Sciatic nerve (tissue), 2 donors: ENCODE results near the gene ZFP36. TPM values are rescaled to one million over a fixed set of nuclear protein-coding genes. Genes with fewer than 3 reads are reported as not detected.

Experiments
- ATAC-seq: fragments of 200-7000 bp; cut with Tn5 transposase; one replicate; pipeline ENCODE4 v1.9.1; 2020; ENCODE audit warnings: mild to moderate bottlenecking, moderate library complexity
- DNase-seq: peaks from one replicate; pipeline ENCODE4 v3.0.0-alpha.2; 2020; ENCODE audit warnings: low spot score
- intact Hi-C: fragments of 100-400 bp; cut with DNase I; formaldehyde crosslinking; loops from one replicate; pipeline ENCODE4 v1.14.2; 2022
- total RNA-seq: library from RNA; stranded (reverse); fragmentation: NEBNext Ultra II Directional; extraction: Animal tissue kit (Norgen Biotek cat#: 25700); gene quantifications from one replicate; pipeline ENCODE4 v1.2.1, GENCODE V29; 2021
- donor health status: DM: no; HTN: no; CAD: no.
- donor health status: DM: no; HTN: no; CAD: no.

The ZFP36 gene
- total RNA-seq, 1 donor from 2014 or later, result 342 TPM

DNA sequence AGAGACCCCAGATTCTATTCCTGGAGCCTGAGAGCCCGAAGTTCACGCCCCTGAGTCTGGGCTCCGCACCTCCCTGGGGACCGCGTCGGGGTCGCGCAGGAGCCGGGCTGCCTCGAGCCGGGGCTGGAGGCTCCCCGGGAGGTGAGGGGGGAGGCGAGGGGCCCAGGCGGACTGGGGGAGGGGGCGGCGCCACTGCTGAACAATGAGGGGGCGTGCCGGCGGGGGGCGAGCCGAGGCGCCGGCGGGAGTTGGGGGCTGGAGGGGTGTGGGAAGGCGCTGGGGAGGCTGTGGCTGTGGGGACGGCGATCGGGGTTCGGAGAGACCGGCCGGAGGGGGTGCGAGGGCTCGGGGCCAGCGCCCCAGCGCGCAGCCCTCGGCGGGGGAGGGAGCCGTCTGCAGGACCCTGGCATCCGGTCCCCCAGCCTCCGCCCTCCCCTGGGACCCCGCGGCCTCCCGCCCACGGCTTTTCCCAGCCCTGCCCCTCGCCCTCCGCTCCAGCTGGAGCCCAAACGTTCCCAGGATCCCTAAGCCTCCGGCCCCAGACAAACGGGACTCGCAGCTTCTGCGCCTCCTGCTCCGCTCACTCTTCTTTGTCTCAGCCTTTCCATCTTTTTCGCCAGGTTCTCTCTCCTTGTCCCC is 6.7 kb downstream of the ZFP36 start:
- intact Hi-C loops, result no loop called here
- DNase-seq (peak; percentile 89), ATAC-seq (no peak)

GRCh38 chr19:39413911-39414608 is 7.4 kb downstream of the ZFP36 start:
- DNase-seq (peak; percentile 73), ATAC-seq (no peak)
- intact Hi-C loops, result no loop called here

- intact Hi-C loops, result no loop called here
- ATAC-seq (no peak), DNase-seq (no peak)
Observed at GRCh38 chr19:39415111-39416046, 8.7 kb downstream of the ZFP36 start.

DNA sequence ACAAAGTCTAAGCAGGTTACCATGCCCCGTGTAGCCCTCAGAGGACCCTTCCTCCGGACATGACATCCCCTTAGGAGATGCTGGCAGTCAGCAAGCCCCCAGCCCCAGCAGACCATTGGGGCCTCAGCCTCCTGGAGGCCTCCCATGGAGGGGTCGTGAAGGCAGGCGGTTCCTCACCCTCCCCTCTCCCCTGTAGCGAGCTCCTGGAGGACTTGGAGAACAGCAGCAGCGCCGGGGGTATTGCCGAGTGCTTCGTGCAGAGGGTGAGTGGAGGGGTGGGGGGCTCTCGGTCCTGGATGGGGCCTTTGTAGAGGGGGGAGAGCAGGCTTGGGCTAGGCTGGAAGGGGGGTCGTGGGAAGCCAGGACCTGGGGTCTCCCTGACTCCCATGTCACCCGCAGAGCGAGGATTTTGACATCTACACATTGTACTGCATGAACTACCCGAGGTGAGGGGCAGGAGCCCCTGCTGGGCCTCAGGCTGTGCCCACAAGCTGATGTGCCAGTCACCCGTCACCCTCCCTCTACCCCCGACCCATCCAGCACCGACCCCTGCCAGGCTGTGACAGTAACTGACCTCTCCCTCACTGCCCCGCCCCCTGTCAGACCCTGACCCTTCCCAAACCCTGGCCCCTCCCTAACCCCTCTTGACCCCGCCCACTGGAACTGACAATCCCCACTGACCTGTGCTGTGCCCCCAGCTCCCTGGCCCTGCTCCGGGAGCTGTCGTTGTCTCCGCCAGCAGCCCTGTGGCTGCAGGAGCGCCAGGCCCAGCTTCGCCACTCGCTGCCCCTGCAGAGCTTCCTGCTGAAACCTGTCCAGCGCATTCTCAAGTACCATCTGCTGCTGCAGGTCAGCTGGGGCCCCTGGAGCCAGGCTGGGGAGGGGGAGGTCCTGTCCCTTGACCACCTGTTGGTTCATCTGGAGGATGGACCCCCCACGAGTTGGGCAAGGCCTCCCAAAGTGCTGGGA is 9.8 kb downstream of the ZFP36 start:
- DNase-seq (peak; percentile 73), ATAC-seq (no peak)
- intact Hi-C loops, result no loop called here

GRCh38 chr19:39417463-39418181 is 11.0 kb downstream of the ZFP36 start:
- ATAC-seq (no peak), DNase-seq (no peak)
- intact Hi-C loops, result no loop called here

- intact Hi-C loops, result no loop called here
Observed at GRCh38 chr19:39419003-39419402, 12.4 kb downstream of the ZFP36 start.

GRCh38 chr19:39420769-39421168 is 14.1 kb downstream of the ZFP36 start:
- DNase-seq (no peak), ATAC-seq (no peak)
- intact Hi-C loops, result no loop called here

More at GRCh38 chr19:39419003-39419402, 12.4 kb downstream of the ZFP36 start:
- DNase-seq (no peak), ATAC-seq (no peak)

DNA sequence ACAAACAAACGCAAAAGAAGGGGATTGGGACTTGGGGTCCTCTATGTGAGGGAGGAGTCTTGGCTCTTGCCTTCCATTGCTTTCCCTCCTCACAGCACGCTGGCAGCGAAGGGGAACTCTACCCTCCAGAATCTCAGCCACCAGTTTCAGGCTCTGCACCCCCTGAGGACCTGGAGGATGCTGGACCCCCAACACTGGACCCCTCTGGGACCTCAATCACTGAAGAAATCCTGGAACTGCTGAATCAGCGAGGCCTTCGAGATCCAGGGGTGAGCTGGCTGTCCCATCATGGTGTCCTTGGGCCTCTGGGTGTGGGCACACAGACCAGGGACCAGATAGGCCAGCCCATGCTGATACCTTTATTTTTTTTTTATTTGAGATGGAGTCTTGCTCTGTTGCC is 15.4 kb downstream of the ZFP36 start:
- DNase-seq (no peak), ATAC-seq (no peak)
- intact Hi-C loops, result no loop called here

GRCh38 chr19:39423258-39424086 is 16.8 kb downstream of the ZFP36 start:
- intact Hi-C loops, result no loop called here
- ATAC-seq (no peak), DNase-seq (no peak)

DNA sequence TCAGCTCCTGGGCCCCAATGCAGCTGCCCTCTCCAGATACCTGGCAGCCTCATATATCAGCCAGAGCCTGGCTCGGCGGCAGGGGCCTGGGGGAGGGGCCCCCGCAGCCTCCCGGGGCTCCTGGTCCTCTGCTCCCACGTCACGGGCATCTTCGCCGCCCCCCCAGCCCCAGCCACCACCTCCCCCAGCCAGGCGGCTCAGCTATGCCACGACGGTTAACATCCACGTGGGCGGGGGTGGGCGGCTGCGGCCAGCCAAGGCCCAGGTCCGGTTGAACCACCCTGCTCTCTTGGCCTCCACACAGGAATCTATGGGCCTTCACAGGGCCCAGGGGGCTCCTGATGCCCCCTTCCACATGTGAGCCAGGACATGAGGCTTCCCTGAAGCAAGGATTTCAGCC is 18.3 kb downstream of the ZFP36 start:
- intact Hi-C loops, result no loop called here
- ATAC-seq, result no peak
- no peak for DNase-seq

DNA sequence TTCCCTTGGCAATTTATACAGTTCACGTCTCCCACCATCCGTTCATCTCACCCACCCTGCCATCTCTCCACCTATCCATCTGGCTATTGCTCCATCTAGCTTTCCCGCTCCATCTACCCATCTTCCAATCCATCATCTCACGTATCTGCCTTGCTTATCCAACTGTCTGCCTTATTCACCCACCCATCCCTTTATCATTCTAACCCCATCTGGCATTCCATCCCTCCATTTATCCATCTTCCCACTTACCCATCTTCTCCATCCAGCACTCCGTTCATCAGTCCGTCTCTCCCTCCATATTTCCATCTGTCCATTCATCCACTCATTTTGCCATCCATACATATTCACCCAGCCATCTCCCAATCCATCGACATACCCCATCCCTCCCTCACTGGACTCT is 19.1 kb downstream of the ZFP36 start:
- intact Hi-C loops, result no loop called here
- no peak for ATAC-seq
- no peak for DNase-seq

DNA sequence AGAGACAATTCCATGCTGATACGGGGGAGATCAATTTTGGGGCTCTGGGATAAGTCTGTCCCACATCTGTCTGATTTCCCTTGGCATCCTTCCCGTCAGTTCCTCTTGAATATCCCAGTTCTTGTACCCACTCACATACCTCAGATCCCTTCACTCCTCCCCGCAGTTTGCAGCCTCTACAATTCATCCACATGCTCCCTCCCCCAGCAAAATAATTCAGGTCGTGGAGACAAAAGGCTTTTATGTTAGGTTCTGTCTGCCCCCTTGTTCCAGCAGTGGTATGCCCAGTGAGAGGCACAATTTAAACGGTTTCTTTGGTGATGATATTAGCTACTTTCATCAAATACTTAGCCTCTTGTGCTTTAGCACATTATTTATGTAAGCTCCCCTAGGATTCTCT is 19.5 kb downstream of the ZFP36 start:
- ATAC-seq, result no peak

GRCh38 chr19:39427707-39428106 is 21.1 kb downstream of the ZFP36 start:
- no peak for DNase-seq

More for the DNA sequence above, 19.5 kb downstream of the ZFP36 start:
- DNase-seq, result no peak
- intact Hi-C loops, result no loop called here

DNA sequence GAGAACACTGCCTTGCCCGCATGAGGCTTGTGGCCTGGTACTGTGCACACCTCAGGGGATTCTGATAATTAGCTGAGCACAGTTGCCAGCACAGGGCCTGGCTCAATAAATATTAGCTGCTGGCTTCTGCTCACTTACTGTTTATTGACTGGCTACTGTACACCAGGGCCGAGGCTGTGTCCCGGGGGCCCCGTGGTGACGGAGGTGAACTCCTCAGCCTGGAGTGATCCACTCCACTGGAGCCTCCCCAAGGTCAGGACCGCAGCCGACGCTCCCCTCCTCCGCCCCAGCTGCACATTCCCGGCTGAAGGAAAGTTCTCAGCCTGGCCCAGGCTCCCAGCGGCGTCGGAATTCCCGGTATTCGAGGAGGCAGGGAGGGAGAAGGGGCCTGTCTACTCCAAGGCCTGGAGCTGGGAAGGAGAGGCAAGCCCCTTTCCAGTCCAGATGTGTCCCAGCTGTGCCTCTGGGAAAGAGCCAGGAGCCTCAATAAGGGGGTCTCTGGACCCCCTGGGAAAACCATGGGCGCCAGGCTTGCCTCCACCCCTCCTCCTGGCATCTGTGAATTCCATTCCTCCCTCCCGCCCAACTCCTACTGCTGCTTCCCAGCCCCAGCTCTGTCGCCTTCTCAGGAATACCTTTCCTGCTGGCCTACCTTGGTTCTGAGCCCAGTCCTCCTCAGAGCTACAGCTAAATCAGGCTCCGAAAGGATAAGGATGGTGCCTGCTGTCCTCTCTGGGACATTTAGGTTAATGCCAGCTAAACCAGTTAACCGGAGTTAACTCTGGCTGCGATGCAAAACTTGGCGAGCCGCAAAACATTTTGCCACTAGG is 21.9 kb downstream of the ZFP36 start:
- intact Hi-C loops, result no loop called here
- ATAC-seq (peak; percentile 89), DNase-seq (peak; percentile 86)

More at GRCh38 chr19:39427707-39428106, 21.1 kb downstream of the ZFP36 start:
- no peak for ATAC-seq
- intact Hi-C loops, result no loop called here

- intact Hi-C loops, result no loop called here
- DNase-seq (no peak), ATAC-seq (no peak)
Observed at GRCh38 chr19:39430675-39431593, 24.3 kb downstream of the ZFP36 start.
